Esophagus muscularis mucosa (tissue), 4 donors: ENCODE measurements around the gene ANKRD17. TPM values are rescaled to one million over a fixed set of nuclear protein-coding genes. Genes with fewer than 3 reads are reported as not detected.

Source experiments
- DNase-seq: peaks from one replicate; pipeline ENCODE4 v3.0.0-alpha.2; 2017; ENCODE audit errors: extremely low spot score
- H3K27ac ChIP-seq, 4 donors: fragments of 200-600 bp; sonication (generic); replicated peaks in 1 of 4; 1 replicate in 3 of 4; 2 replicates in 1 of 4; pipeline ENCODE4 v1.5.1; 2016 to 2019; ENCODE audit warnings: mild to moderate bottlenecking in 1 of 4
- H3K27me3 ChIP-seq, 4 donors: fragments of 200-600 bp; sonication (generic); one replicate each; pipeline versions ENCODE4 v1.5.1 to v1.6.0; 2016 to 2019
- H3K36me3 ChIP-seq, 4 donors: fragments of 200-600 bp; sonication (generic); one replicate each; pipeline ENCODE4 v1.5.1; 2016 to 2019
- H3K4me1 ChIP-seq, 4 donors: fragments of 200-600 bp; sonication (generic); one replicate each; pipeline ENCODE4 v1.5.1; 2016 to 2019
- H3K4me3 ChIP-seq, 4 donors: fragments of 200-600 bp; sonication (generic); 1 replicate in 2 of 4; 2 replicates in 2 of 4; pipeline ENCODE4 v1.5.1; 2016 to 2019; ENCODE audit warnings: mild to moderate bottlenecking in 4 of 4, moderate library complexity in 1 of 4
- H3K9me3 ChIP-seq, 4 donors: fragments of 200-600 bp; sonication (generic); 1 replicate in 3 of 4; 2 replicates in 1 of 4; pipeline ENCODE4 v1.5.1; 2016 to 2019
- CTCF ChIP-seq, 3 experiments: fragments of 200-600 bp in 2 of 3; fragments of 450-650 bp in 1 of 3; sonication (generic) in 2 of 3; IDR thresholded peaks; one replicate each; pipeline ENCODE4 v1.5.1; 2017 to 2019; ENCODE audit warnings: antibody characterized with exemption in 3 of 3, mild to moderate bottlenecking in 2 of 3, moderate library complexity in 1 of 3
- EP300 ChIP-seq: sonication (generic); formaldehyde crosslinking; IDR thresholded peaks from one replicate; pipeline ENCODE4 v1.6.1; 2017; ENCODE audit warnings: antibody characterized with exemption
- POLR2A ChIP-seq: fragments of 450-650 bp; IDR thresholded peaks from one replicate; pipeline ENCODE4 v1.6.1; 2017; ENCODE audit warnings: antibody characterized with exemption, moderate library complexity, mild to moderate bottlenecking, low read depth
- POLR2AphosphoS5 ChIP-seq, 2 donors: sonication (generic); formaldehyde crosslinking; IDR thresholded peaks; one replicate each; pipeline ENCODE4 v1.6.1; 2017; ENCODE audit warnings: antibody characterized with exemption in 2 of 2
- WGBS: methylation state at CpG from one replicate; pipeline ENCODE4 v1.1.5; 2018; 5-methylcytosine and 5-hydroxymethylcytosine counted together
- intact Hi-C: fragments of 100-400 bp; cut with DNase I; formaldehyde crosslinking; loops from one replicate; pipeline ENCODE4 v1.15.1; 2023
- total RNA-seq, 4 donors: library from RNA; depleted of rRNA; stranded (reverse); fragments of >200 nt; gene quantifications; one replicate each; pipeline versions ENCODE4 v1.1.0 to v1.2.1, GENCODE V29; 2016

The ANKRD17 gene
- total RNA-seq, 4 donors from 2014 or later: 47.9 to 58.1 (median 54.7) TPM

- no peak overlapping the region for H3K27ac ChIP-seq
- TF ChIP-seq CTCF (IDR thresholded peaks at IDR 0.05) (no peak), POLR2AphosphoS5 (IDR thresholded peaks at IDR 0.05) (no peak), POLR2A (no peak)
- 92% methylated on average over 2 of the region's 2 CpGs for WGBS
- H3K36me3 ChIP-seq: no peaks in the 10 kb centered on the region
- H3K9me3 ChIP-seq: no peaks in the 10 kb centered on the region
- intact Hi-C loops: no loop called here
- DNase-seq: no peak
- H3K4me3 ChIP-seq: no peak overlapping the region
- H3K4me1 ChIP-seq: no peaks in the 10 kb centered on the region
- H3K27me3 ChIP-seq: no peaks in the 10 kb centered on the region
These were observed 8.5 kb upstream of the ANKRD17 start for GRCh38 chr4:73267050-73267449.

- Histone ChIP-seq H3K9me3 (no peaks in the 10 kb centered on the region), H3K4me1 (peaks cover 39 to 51% (median 47%) of the 10 kb centered on the region in 4 donors), H3K27me3 (no peaks in the 10 kb centered on the region), H3K36me3 (no peaks in the 10 kb centered on the region), H3K27ac (peak overlapping the region; percentile 94 to 98 (median 96)), H3K4me3 (peak overlapping the region; percentile 80 to 98 (median 86))
- TF ChIP-seq POLR2A (no peak), EP300 (no peak), POLR2AphosphoS5 (IDR thresholded peaks at IDR 0.05) (no peak), CTCF (IDR thresholded peaks at IDR 0.05) (no peak)
- 0% methylated on average over 8 of the region's 8 CpGs for WGBS
- intact Hi-C loops: loop anchor here (2.0 to 5.0 kb wide), 2 partner anchors 112 to 191 kb away; partner anchors contain the start of gene COX18
- no peak for DNase-seq
These were observed 1.0 kb upstream of the ANKRD17 start for GRCh38 chr4:73259571-73260090.

- TF ChIP-seq POLR2A: no peak
- TF ChIP-seq CTCF (IDR thresholded peaks at IDR 0.05): peak; percentile 13 to 33 (median 15)
- TF ChIP-seq POLR2AphosphoS5 (IDR thresholded peaks at IDR 0.05): peak in 1 of 2 donors; percentile 2
- TF ChIP-seq EP300: no peak
- Histone ChIP-seq H3K27ac (peak overlapping the region; percentile 94 to 98 (median 96)), H3K4me1 (peaks cover 52 to 64% (median 59%) of the 10 kb centered on the region in 4 donors), H3K9me3 (no peaks in the 10 kb centered on the region), H3K27me3 (no peaks in the 10 kb centered on the region), H3K36me3 (no peaks in the 10 kb centered on the region), H3K4me3 (peak overlapping the region; percentile 80 to 98 (median 86))
- intact Hi-C loops: loop anchor here (2.0 to 5.0 kb wide), 2 partner anchors 111 to 190 kb away; partner anchors contain the start of gene COX18
- no peak for DNase-seq
- 0% methylated on average over 2 of the region's 30 CpGs for WGBS
These were observed 237 bp downstream of the ANKRD17 start for GRCh38 chr4:73258436-73258685.

- under 1% methylated on average over 34 of the region's 34 CpGs for WGBS
- Histone ChIP-seq H3K36me3 (peaks cover 0 to 2% (median 0%) of the 10 kb centered on the region in 4 donors), H3K27ac (peak overlapping the region; percentile 94 to 98 (median 96)), H3K27me3 (no peaks in the 10 kb centered on the region), H3K4me1 (peaks cover 55 to 69% (median 64%) of the 10 kb centered on the region in 4 donors), H3K4me3 (peak overlapping the region; percentile 80 to 98 (median 86)), H3K9me3 (no peaks in the 10 kb centered on the region)
- intact Hi-C loops: loop anchor here (2.0 to 5.0 kb wide), 2 partner anchors 111 to 189 kb away; partner anchors contain the start of gene COX18
- DNase-seq: no peak
- TF ChIP-seq EP300: no peak
- no peak for TF ChIP-seq POLR2A
- no peak for TF ChIP-seq CTCF (IDR thresholded peaks at IDR 0.05)
- TF ChIP-seq POLR2AphosphoS5 (IDR thresholded peaks at IDR 0.05): no peak
These were observed 755 bp downstream of the ANKRD17 start for GRCh38 chr4:73257651-73258435.
